Muscle layer of duodenum (tissue), 2 donors: ENCODE measurements around the gene SLC17A4.

Experiments used
- H3K27ac ChIP-seq: one replicate; pipeline ENCODE4 v1.7.0; 2013; ENCODE audit warnings: mild to moderate bottlenecking, low read length
- H3K27me3 ChIP-seq: one replicate; pipeline ENCODE4 v1.7.0; 2013; ENCODE audit warnings: low read depth, mild to moderate bottlenecking, control low read depth, low read length
- H3K36me3 ChIP-seq, 2 donors: one replicate each; pipeline ENCODE4 v1.7.0; 2013; ENCODE audit warnings: low read length in 2 of 2, control low read depth in 1 of 2, mild to moderate bottlenecking in 1 of 2; ENCODE audit not compliant: insufficient read depth in 2 of 2, control insufficient read depth in 1 of 2
- H3K4me1 ChIP-seq, 2 donors: one replicate each; pipeline ENCODE4 v1.7.0; 2013; ENCODE audit warnings: low read length in 2 of 2, mild to moderate bottlenecking in 2 of 2, control low read depth in 1 of 2, moderate library complexity in 1 of 2; ENCODE audit not compliant: insufficient read depth in 2 of 2, control insufficient read depth in 1 of 2
- H3K4me3 ChIP-seq, 2 donors: one replicate each; pipeline ENCODE4 v1.7.0; 2013; ENCODE audit warnings: low read length in 2 of 2, low read depth in 1 of 2, mild to moderate bottlenecking in 1 of 2
- H3K9me3 ChIP-seq, 2 donors: one replicate each; pipeline ENCODE4 v1.7.0; 2013; ENCODE audit warnings: low read length in 2 of 2, control low read depth in 1 of 2, mild to moderate bottlenecking in 1 of 2; ENCODE audit not compliant: control insufficient read depth in 1 of 2
- donor health status: healthy.

SLC17A4 gene

DNA sequence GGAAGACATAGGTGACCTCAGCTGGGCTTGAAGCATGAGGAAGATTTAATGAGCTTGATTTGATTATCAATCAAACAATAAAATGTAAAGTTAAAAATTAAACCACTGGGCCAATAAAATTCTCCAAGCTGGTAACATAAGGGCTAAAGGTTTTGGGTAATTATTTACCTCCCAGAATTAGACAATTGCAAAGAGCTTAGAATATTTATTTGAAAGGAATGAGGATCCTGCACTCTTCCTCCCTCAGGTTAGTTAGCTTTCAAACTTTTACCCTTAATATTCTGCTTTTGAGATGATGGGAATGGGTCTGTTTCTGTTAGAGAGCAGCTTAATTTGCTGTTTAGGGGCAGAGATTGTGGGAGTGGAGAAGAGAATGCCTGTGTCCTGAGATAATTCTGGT, at the start of gene SLC17A4:
TSS of gene SLC17A4 (plus strand) at position 208 of the 400 bp plus-strand sequence. CDS start 7,221 bp downstream, outside the sequence.
- Histone ChIP-seq H3K4me3 (peak within 1 kb of the TSS in 1 of 2 donors; percentile 43), H3K36me3 (no peaks in the 10 kb centered on the region), H3K9me3 (no peaks in the 10 kb centered on the region), H3K4me1 (no peaks in the 10 kb centered on the region), H3K27me3 (no peaks in the 10 kb centered on the region), H3K27ac (no peak within 1 kb of the TSS)

- no peak overlapping the region for H3K27ac ChIP-seq
- no peaks in the 10 kb centered on the region for H3K27me3 ChIP-seq
- no peaks in the 10 kb centered on the region for H3K9me3 ChIP-seq
- no peak overlapping the region for H3K4me3 ChIP-seq
- no peaks in the 10 kb centered on the region for H3K36me3 ChIP-seq
- no peaks in the 10 kb centered on the region for H3K4me1 ChIP-seq
Measured at GRCh38 chr6:25706314-25707014, 48.1 kb upstream of the SLC17A4 start.

DNA sequence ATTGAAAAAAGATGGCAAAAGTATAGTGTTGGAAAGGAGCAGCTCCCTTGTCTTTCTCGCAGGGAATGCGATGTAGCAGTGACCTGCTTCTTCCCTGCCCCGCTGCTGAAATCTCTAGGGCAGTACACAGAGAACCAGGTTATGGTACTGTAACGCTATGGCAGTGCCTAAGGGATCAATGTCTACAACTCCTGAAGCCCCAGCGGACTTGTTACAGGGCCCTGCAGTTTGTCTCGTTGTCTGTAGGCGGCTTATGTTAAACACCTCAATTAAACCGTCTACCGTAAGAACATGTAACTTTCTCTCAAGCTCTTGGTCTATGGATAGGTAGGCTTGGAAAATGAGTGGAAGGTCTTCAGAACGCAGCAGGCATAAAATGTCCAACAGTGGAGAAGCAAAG, 44.8 kb upstream of the SLC17A4 start:
- no peaks in the 10 kb centered on the region for H3K27me3 ChIP-seq
- H3K9me3 ChIP-seq = no peaks in the 10 kb centered on the region
- H3K27ac ChIP-seq = no peak overlapping the region
- H3K36me3 ChIP-seq = no peaks in the 10 kb centered on the region
- no peak overlapping the region for H3K4me3 ChIP-seq
- no peaks in the 10 kb centered on the region for H3K4me1 ChIP-seq

- H3K36me3 ChIP-seq = no peaks in the 10 kb centered on the region
- no peaks in the 10 kb centered on the region for H3K27me3 ChIP-seq
- no peak overlapping the region for H3K4me3 ChIP-seq
- H3K27ac ChIP-seq = no peak overlapping the region
- H3K9me3 ChIP-seq = no peaks in the 10 kb centered on the region
- H3K4me1 ChIP-seq = no peaks in the 10 kb centered on the region
Measured at GRCh38 chr6:25710287-25710686, 44.3 kb upstream of the SLC17A4 start.

DNA sequence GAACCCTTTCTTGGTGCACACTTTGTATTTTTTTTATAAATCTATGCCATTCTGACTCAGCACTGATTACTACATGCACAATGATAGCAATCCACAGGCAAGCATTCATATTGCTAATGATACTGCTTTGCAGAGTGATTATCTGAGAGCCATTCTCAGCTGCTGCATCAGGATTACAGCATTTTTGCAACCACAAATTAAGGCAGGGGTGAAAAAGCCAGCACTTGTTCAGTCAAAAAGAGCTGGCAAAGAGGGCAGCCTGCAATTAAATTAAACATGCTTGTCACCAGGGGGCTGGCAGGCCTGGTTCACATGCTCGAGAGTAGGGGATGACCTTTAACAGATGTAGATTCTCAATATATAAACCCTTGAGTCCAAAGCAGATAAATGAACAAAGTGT, 40.7 kb upstream of the SLC17A4 start:
- Histone ChIP-seq H3K27me3 (no peaks in the 10 kb centered on the region), H3K4me3 (no peak overlapping the region), H3K9me3 (no peaks in the 10 kb centered on the region), H3K27ac (no peak overlapping the region), H3K4me1 (no peaks in the 10 kb centered on the region), H3K36me3 (no peaks in the 10 kb centered on the region)

DNA sequence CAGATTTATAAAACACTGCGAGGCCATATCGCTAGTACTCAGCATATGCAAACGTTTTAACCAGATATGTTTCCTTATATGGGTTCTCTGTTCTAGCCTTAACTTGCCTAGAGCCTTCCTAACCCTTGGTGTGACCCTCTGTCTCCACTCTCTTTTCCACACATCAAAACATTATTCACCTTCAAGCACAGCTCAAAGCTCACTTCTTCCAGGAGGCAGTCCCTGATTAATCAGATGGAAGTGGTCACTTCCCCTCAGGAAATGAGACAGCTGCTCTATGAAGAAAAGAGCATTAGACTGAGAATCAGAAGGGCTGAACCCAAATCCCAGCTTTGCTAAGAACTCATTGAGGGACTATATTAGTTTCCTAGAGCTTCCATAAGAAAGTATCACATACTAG, 39.8 kb upstream of the SLC17A4 start:
- H3K27me3 ChIP-seq = no peaks in the 10 kb centered on the region
- no peak overlapping the region for H3K4me3 ChIP-seq
- H3K4me1 ChIP-seq = no peaks in the 10 kb centered on the region
- no peaks in the 10 kb centered on the region for H3K36me3 ChIP-seq
- no peaks in the 10 kb centered on the region for H3K9me3 ChIP-seq
- no peak overlapping the region for H3K27ac ChIP-seq

- H3K27me3 ChIP-seq = no peaks in the 10 kb centered on the region
- no peak overlapping the region for H3K27ac ChIP-seq
- H3K9me3 ChIP-seq = no peaks in the 10 kb centered on the region
- H3K4me3 ChIP-seq = no peak overlapping the region
- H3K36me3 ChIP-seq = no peaks in the 10 kb centered on the region
- H3K4me1 ChIP-seq = no peaks in the 10 kb centered on the region
Measured at GRCh38 chr6:25715794-25716193, 38.7 kb upstream of the SLC17A4 start.

- Histone ChIP-seq H3K4me3 (no peak overlapping the region), H3K4me1 (no peaks in the 10 kb centered on the region), H3K9me3 (no peaks in the 10 kb centered on the region), H3K27ac (no peak overlapping the region), H3K36me3 (no peaks in the 10 kb centered on the region), H3K27me3 (no peaks in the 10 kb centered on the region)
Measured at GRCh38 chr6:25717866-25718740, 36.4 kb upstream of the SLC17A4 start.

GRCh38 chr6:25726122-25726911, 28.2 kb upstream of the SLC17A4 start:
- H3K4me1 ChIP-seq = no peaks in the 10 kb centered on the region
- no peaks in the 10 kb centered on the region for H3K9me3 ChIP-seq
- H3K27ac ChIP-seq = no peak overlapping the region
- H3K27me3 ChIP-seq = no peaks in the 10 kb centered on the region
- H3K4me3 ChIP-seq = no peak overlapping the region
- H3K36me3 ChIP-seq = no peaks in the 10 kb centered on the region

GRCh38 chr6:25727028-25727427, 27.5 kb upstream of the SLC17A4 start:
- Histone ChIP-seq H3K27me3 (no peaks in the 10 kb centered on the region), H3K4me3 (no peak overlapping the region), H3K9me3 (no peaks in the 10 kb centered on the region), H3K36me3 (no peaks in the 10 kb centered on the region), H3K4me1 (no peaks in the 10 kb centered on the region), H3K27ac (no peak overlapping the region)

DNA sequence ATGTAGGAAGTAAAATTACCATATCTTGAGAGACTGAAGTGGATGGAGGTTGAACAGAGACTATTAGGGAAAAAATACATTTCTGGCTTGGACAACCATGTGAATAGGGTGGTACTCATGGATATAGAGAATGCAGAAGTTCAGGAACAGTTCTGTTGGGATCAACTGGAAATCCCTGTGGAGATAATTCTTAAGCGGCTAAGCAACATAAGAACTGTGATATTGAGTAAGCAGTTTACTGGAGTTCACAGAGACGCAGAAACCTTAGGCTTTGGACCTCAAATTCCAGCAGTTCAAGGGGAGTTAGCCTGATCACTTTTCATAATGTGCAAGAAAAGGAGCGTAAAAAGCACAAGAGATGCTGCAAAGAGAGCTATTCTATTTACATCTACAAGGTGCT, 23.6 kb upstream of the SLC17A4 start:
- no peaks in the 10 kb centered on the region for H3K4me1 ChIP-seq
- H3K27ac ChIP-seq = no peak overlapping the region
- H3K27me3 ChIP-seq = peaks cover 6% of the 10 kb centered on the region
- H3K9me3 ChIP-seq = no peaks in the 10 kb centered on the region
- H3K36me3 ChIP-seq = no peaks in the 10 kb centered on the region
- H3K4me3 ChIP-seq = no peak overlapping the region
